Activated CD8-positive, alpha-beta memory T cell treated with anti-CD3 and anti-CD28 coated beads, Interleukin-2, amount 50 U/mL, for 1 hour (primary cell): ENCODE results near the gene SSH2.
"Not testable (repeated sequence)": the region's sequence is repeated elsewhere in the genome, so short reads cannot be mapped to it uniquely, and the experiment has no call there.

Experiments
- DNase-seq: peaks from one replicate; pipeline ENCODE4 v3.0.0-alpha.2; 2020; ENCODE audit errors: extremely low read depth

Gene SSH2

DNA sequence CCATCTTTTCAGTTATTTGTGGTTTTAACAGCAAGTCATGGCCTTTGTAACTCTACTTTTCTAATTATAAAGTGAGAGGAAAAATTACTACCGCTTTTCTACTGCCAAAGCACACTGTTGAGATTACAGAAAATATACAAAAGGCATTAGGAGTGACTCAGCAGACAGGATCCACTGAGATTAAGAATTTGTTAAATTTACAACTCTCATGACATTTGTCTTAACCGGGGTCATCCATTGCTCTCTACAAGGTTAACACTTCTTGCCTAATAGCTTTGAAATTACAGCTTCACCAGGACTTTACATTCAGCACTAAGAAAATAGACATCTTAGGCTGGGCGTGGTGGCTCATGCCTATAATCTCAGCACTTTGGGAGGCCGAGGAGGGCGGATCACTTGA, 93.4 kb downstream of the SSH2 start:
- no peak for DNase-seq

GRCh38 chr17:29835435-29836351, 94.3 kb downstream of the SSH2 start:
- no peak for DNase-seq

GRCh38 chr17:29833801-29834200, 96.2 kb downstream of the SSH2 start:
- DNase-seq = no peak

DNA sequence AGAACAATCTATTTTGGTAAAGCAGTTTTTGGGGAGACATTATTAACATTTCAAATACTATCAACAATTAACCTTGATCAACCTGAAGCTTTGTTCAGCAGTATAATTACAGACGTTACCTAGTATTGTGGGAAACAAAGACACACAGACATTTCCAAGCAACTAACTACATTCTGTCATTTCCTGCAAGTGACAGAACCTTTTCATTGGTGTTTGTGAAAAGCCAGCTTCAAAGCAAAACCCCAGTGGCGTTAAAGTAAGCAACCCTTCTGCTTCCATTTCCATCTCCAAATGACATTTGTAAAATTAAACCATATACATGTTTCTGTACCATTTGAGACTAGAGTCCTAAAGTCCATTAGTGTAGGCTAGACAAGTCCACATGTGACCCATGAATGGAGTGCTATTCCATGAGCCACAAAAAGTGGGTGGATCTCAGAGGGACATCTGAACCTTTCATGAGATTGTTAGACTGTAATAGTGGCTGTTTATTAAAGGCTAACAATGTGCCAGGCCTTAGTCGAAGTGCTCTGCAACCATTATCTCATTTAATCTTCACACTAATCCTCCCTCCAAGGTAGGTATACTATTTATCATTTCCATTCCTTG, 101.2 kb downstream of the SSH2 start:
- DNase-seq = no peak

GRCh38 chr17:29827179-29827578, 102.8 kb downstream of the SSH2 start:
- DNase-seq = no peak

DNA sequence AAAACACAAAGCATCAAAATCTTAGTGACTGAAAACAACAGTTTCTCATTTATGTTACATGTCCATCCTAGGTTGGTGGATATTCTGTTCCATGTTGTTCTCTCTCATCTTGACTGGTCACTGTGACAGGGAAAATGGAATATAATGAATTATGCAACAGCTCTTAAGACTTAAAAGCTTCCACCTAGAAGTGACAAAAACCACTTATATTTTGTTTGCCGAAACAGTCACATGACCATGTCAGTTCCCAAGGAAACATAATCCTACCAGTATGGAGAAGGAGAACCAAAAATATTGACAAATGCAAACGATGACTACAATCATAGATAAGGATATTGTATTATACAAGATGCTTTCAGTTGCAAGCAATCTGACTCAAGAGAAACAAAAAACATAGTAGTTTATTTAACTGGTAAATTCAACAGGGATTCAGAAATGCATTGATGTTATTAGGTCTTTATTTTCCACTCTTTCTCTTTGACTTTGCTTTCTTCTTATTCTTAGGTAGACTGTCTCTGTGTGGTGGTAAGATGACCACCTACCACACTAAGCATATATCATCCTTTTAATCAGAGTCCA, 103.8 kb downstream of the SSH2 start:
- no peak for DNase-seq

DNA sequence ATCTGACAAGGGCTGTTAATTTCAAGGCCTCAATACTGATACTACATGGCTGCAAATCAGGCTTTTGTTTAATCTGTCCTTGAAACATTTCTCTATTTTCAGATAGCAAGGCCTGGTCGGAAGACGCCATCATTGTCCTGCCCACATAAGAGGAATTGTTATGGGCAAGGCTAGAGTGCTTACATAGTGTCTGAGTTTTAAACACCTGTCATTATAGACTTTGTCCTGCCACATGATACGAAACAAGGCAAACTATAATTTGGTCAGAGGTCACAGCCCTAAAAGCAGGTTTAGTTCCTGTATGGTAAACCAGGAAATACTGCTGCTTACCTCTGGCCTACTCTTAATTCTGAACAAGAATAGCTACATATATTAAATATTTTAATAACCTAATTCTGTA, 104.4 kb downstream of the SSH2 start:
- no peak for DNase-seq

- DNase-seq = no peak
Measured at GRCh38 chr17:29821897-29822296, 108.1 kb downstream of the SSH2 start.

DNA sequence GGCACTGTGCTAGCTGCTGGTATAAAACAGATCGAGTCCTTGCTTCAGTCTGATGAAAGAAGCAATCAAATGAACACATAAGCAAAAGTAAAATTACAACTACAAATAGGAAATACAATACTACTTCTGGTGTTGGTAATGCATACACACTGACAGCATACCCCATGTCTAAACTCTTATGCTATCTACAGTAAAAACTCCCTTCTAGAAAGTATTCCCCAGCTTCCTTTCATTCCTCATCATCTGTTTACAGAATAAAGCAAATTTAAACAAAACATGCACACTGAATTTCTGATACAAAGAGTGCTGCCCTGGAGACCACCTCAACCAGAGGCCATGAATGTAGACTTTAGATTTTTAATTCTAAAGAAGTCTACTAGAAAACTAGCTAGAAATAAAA, 109.6 kb downstream of the SSH2 start:
- DNase-seq = no peak

DNA sequence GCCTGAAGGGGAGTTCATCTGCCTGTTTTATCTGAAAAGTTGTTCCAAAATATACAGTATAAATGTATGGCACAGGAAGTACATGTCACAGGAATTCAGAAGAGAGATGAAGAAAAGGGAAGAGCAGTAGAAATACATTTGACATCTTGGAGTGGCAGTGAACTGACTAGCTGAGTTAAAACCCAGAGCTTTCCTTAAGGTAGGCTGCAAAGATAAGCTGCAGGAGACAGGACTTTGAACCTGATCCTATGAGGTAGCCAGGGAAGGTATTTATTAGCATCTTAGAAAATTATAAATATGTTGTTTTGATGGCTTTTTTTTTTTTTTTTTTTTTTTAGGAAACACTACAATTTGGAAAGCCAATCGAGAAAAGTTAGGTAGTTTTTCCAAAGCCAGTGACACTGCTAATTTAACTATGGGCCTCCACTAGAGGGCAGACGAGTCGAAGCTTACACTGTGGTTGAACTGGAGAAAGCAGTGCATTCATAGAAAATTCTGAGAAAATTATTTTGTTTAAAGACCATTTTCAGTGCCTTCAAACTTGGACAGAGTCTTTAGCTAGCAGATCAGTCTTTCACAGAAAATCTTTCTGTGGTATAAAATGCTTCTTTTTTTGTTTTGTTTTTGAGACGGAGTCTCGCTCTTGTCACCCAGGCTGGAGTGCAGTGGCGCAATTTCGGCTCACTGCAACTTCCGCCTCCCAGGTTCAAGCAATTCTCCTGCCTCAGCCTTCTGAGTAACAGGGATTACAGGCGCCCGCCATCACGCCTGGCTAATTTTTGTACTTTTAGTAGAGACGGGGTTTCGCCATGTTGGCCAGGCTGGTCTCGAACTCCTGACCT, 122.3 kb downstream of the SSH2 start:
- peak; percentile 49 for DNase-seq

GRCh38 chr17:29802246-29802645, 127.8 kb downstream of the SSH2 start:
- DNase-seq = no peak

GRCh38 chr17:29800457-29800856, 129.6 kb downstream of the SSH2 start:
- DNase-seq = no peak

- no peak for DNase-seq
Measured at GRCh38 chr17:29796652-29797051, 133.4 kb downstream of the SSH2 start.

GRCh38 chr17:29793501-29793900, 136.5 kb downstream of the SSH2 start:
- no peak for DNase-seq

- DNase-seq = no peak
Measured at GRCh38 chr17:29791336-29792080, 138.5 kb downstream of the SSH2 start.

DNA sequence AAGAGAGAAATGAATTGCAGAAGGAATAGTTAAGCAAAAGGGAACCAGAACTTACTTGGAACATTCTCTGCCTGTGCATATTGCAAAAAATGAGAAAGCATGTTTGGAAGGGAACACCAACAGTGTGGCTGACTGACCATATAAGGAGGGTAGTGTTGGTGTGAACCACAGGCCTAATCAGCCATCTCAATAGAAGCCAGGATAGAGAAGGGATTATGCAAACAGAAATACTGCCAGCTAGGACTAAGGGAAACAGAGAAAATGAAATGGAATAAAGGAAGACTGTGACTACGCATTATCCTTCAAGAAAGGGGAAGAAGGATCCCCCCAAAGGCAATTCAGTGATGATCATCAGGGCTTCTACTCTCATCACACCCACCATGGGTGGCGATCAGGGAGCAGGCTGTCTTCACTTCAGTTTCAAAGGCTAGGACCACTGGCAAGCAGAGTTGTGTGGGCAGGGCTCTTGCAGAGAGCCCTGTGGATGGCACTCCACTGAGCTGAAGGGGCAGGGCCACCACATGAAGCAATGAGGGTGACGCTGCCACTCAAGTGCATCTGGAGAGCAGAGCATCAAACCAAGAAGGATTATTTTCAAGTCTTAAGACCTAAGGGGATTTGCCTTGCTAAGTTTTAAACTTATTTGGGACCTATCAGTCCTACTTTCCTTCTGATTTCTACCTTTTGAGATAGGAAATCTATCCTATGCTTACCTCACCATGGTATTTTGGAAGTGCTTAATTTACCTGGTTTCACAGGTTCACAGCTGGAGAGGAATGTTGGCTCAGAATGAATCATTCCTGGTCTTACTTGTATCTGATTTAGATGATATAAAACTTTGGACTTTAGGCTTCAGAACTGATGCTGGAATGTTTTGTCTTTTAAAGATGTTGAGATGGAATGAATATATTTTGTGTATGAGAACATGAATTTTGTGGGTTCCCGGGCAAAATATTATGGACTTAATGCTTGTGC, 140.5 kb downstream of the SSH2 start:
- DNase-seq = no peak

- no peak for DNase-seq
Measured at GRCh38 chr17:29787995-29788394, 142.0 kb downstream of the SSH2 start.

DNA sequence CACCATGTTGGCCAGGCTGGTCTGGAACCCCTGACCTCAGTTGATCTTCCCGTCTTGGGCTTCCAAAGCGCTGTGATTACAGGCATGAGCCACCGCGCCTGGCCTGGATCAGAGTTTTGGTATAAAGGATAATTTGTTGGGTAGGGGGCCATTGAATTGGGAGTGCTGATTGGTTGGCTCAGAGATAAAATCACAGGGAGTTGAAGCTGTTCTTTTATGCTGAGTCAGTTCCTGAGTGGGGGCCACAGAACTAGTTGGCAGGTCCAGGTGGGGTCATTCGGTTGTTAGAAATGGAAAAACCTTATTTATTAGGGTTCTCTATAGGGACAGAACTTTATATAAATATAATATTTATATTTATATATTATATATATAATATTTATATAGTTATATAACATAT, 147.1 kb downstream of the SSH2 start:
- DNase-seq = no peak

- not testable (repeated sequence) for DNase-seq
Measured at GRCh38 chr17:29779812-29780190, 150.2 kb downstream of the SSH2 start.
